Transverse colon (tissue), 4 donors: ENCODE data around the gene IPPK. TPM values are rescaled to one million over a fixed set of nuclear protein-coding genes. Genes with fewer than 3 reads are reported as not detected.

Experiments used
- DNase-seq: peaks from one replicate; pipeline ENCODE4 v3.0.0-alpha.2; 2019
- H3K27ac ChIP-seq, 4 donors: fragments of 200-600 bp; sonication (generic); 2 replicates each; pipeline ENCODE4 v1.5.1; 2016 to 2018; ENCODE audit warnings: inconsistent platforms in 4 of 4
- H3K27me3 ChIP-seq: fragments of 200-600 bp; sonication (generic); 2 replicates; pipeline ENCODE4 v1.5.1; 2017; ENCODE audit warnings: inconsistent platforms
- H3K36me3 ChIP-seq, 4 donors: fragments of 200-600 bp; sonication (generic); 2 replicates each; pipeline ENCODE4 v1.5.1; 2017 to 2019; ENCODE audit warnings: inconsistent platforms in 4 of 4
- H3K4me1 ChIP-seq, 4 donors: fragments of 200-600 bp; sonication (generic); 2 replicates each; pipeline ENCODE4 v1.5.1; 2017 to 2020; ENCODE audit warnings: inconsistent platforms in 4 of 4
- H3K4me3 ChIP-seq, 4 donors: fragments of 200-600 bp; sonication (generic); 1 replicate in 1 of 4; 2 replicates in 3 of 4; pipeline versions ENCODE4 v1.5.1 to v1.6.1; 2017 to 2019; ENCODE audit warnings: inconsistent platforms in 4 of 4
- H3K9me3 ChIP-seq, 2 donors: fragments of 200-600 bp; sonication (generic); 2 replicates each; pipeline ENCODE4 v1.5.1; 2017 to 2019; ENCODE audit warnings: inconsistent platforms in 2 of 2
- CTCF ChIP-seq, 5 experiments: fragments of 200-600 bp in 3 of 5; fragments of 450-650 bp in 2 of 5; sonication (generic) in 3 of 5; IDR thresholded peaks; 1 replicate in 2 of 5; 2 replicates in 3 of 5; pipeline ENCODE4 v1.5.1; 2016 to 2017; ENCODE audit warnings: antibody characterized with exemption in 5 of 5, inconsistent platforms in 3 of 5, mild to moderate bottlenecking in 2 of 5, moderate library complexity in 1 of 5
- EP300 ChIP-seq: sonication (generic); formaldehyde crosslinking; IDR thresholded peaks from one replicate; pipeline ENCODE4 v1.6.1; 2017; ENCODE audit warnings: antibody characterized with exemption, low read depth
- POLR2A ChIP-seq: fragments of 450-650 bp; IDR thresholded peaks from one replicate; pipeline ENCODE4 v1.6.1; 2016; ENCODE audit warnings: antibody characterized with exemption, mild to moderate bottlenecking, moderate library complexity
- POLR2AphosphoS5 ChIP-seq, 3 donors: sonication (generic); formaldehyde crosslinking; IDR thresholded peaks; one replicate each; pipeline ENCODE4 v1.6.1; 2016; ENCODE audit warnings: antibody characterized with exemption in 3 of 3
- WGBS, 2 donors: methylation state at CpG; one replicate each; pipeline ENCODE4 v1.1.5; 2018; ENCODE audit warnings: low coverage in 1 of 2; 5-methylcytosine and 5-hydroxymethylcytosine counted together
- in situ Hi-C, 4 donors: fragments of 200-750 bp; cut with MboI; loops; one replicate each; pipeline versions ENCODE4 v1.15.0 to v1.15.1; 2017; ENCODE audit warnings: low sequenced_read_pairs in 3 of 4, low pct_ligation_motif_present in 1 of 4, low pct_unique_long_range_greater_than_20kb in 1 of 4
- intact Hi-C: fragments of 100-400 bp; cut with DNase I; formaldehyde crosslinking; loops from one replicate; pipeline ENCODE4 v1.15.1; 2023; ENCODE audit warnings: low total_unique reads
- total RNA-seq, 4 donors: library from RNA; depleted of rRNA; stranded (reverse); fragments of >200 nt; gene quantifications; one replicate each; pipeline ENCODE4 v1.1.0, GENCODE V29; 2016

Gene IPPK
- total RNA-seq, 4 donors from 2014 or later = 6.2 to 12.2 (median 10.1) TPM

DNA sequence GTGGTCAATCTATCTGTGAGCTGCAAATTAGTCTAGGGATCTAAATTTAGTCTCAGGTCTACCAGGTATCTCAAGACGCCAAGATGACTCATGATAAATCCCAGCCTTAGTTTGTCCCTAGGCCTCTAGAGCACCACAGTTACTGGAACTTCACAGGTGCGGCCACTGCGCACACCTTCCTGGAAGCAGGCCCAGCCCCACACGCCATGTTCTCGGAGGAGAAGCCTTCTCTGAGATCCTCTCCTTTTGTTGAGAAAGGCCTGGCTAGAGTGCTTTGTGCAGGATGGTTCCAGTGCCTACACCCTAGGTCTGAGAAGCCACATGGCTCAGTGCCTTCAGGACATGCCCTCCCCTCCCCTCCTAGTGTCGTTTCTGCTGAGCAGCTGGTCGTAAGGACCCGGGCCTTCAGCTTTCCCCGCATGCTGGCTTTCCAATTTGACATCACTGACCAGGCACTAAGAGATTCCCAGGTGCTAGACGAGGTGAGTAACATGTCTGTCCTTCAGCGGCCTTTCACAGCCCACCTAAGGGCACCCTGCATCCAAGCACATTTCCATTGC is 51.9 kb downstream of the IPPK start:
- 89 to 100% methylated on average over 1 to 11 of the region's 11 CpGs for WGBS, 2 donors
- H3K4me3 ChIP-seq = no peak overlapping the region
- no peaks in the 10 kb centered on the region for H3K27me3 ChIP-seq
- no peak for TF ChIP-seq EP300
- no peaks in the 10 kb centered on the region for H3K9me3 ChIP-seq
- no peak for DNase-seq
- intact Hi-C loops = loop anchor here (10.0 kb wide), 1 partner anchor 113 kb away; no protein-coding TSS in a partner anchor
- peak overlapping the region; percentile 61 to 87 (median 73) for H3K27ac ChIP-seq
- in situ Hi-C loops = no loop called here
- peaks cover 0 to 42% (median 7%) of the 10 kb centered on the region in 4 donors for H3K4me1 ChIP-seq
- no peaks in the 10 kb centered on the region for H3K36me3 ChIP-seq

- intact Hi-C loops (loop anchor here (10.0 kb wide), 1 partner anchor 113 kb away; no protein-coding TSS in a partner anchor), in situ Hi-C loops (no loop called here)
- Histone ChIP-seq H3K9me3 (no peaks in the 10 kb centered on the region), H3K27ac (peak overlapping the region; percentile 61 to 87 (median 73)), H3K4me3 (no peak overlapping the region), H3K36me3 (no peaks in the 10 kb centered on the region), H3K4me1 (peaks cover 0 to 42% (median 7%) of the 10 kb centered on the region in 4 donors), H3K27me3 (no peaks in the 10 kb centered on the region)
- WGBS, 2 donors = 96% methylated on average over 11 of the region's 11 CpGs; no CpG with 5 or more reads in 1 of the 2 donors
- DNase-seq = no peak
- TF ChIP-seq CTCF (IDR thresholded peaks at IDR 0.05) = no peak
- TF ChIP-seq POLR2A = no peak
- TF ChIP-seq EP300 = no peak
- TF ChIP-seq POLR2AphosphoS5 (IDR thresholded peaks at IDR 0.05) = no peak
These were observed 52.6 kb downstream of the IPPK start for GRCh38 chr9:92617195-92617813.

DNA sequence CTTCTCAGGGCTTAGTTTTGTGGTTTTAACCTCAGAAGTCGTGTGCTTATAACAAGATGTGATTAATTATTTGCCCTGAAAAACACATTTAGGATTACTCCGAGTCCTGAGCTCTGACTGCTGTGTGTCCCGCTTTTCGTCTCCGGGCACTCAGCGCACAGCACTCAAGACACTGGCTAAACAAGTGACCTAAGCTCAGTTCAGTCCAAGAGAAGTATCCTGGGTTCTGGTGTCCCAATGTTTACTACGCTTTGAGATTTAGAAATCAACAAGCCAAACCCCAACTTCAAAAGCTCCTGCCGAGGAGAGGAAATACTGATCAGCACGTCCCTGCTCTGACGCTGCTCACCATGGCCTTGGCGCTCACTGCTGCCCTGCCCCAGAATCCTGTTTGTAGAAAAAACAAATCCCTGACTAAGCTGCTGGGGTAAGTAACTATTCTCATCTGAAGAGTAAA is 53.2 kb downstream of the IPPK start:
- Histone ChIP-seq H3K27me3 (no peaks in the 10 kb centered on the region), H3K4me3 (no peak overlapping the region), H3K36me3 (no peaks in the 10 kb centered on the region), H3K4me1 (peaks cover 0 to 42% (median 7%) of the 10 kb centered on the region in 4 donors), H3K27ac (peak overlapping the region; percentile 61 to 87 (median 73)), H3K9me3 (no peaks in the 10 kb centered on the region)
- TF ChIP-seq POLR2AphosphoS5 (IDR thresholded peaks at IDR 0.05) (peak in 1 of 3 donors; percentile 30), POLR2A (no peak), CTCF (IDR thresholded peaks at IDR 0.05) (no peak), EP300 (no peak)
- 52 to 59% methylated on average over 6 to 11 of the region's 11 CpGs for WGBS, 2 donors
- intact Hi-C loops (loop anchor here (10.0 kb wide), 1 partner anchor 112 kb away; no protein-coding TSS in a partner anchor), in situ Hi-C loops (no loop called here)
- DNase-seq = no peak

GRCh38 chr9:92616199-92616641 is 53.7 kb downstream of the IPPK start:
- WGBS, 2 donors = 69 to 74% methylated on average over 5 to 11 of the region's 11 CpGs
- intact Hi-C loops (loop anchor here (10.0 kb wide), 1 partner anchor 111 kb away; no protein-coding TSS in a partner anchor), in situ Hi-C loops (no loop called here)
- DNase-seq = no peak
- Histone ChIP-seq H3K27ac (peak overlapping the region; percentile 61 to 87 (median 73)), H3K4me1 (peaks cover 0 to 45% (median 7%) of the 10 kb centered on the region in 4 donors), H3K4me3 (no peak overlapping the region), H3K27me3 (no peaks in the 10 kb centered on the region), H3K9me3 (no peaks in the 10 kb centered on the region), H3K36me3 (no peaks in the 10 kb centered on the region)
- TF ChIP-seq EP300 = no peak
- peak in 1 of 3 donors; percentile 6 for TF ChIP-seq POLR2AphosphoS5 (IDR thresholded peaks at IDR 0.05)
- TF ChIP-seq POLR2A = no peak

GRCh38 chr9:92615790-92616189 is 54.1 kb downstream of the IPPK start:
- WGBS, 2 donors = 88 to 92% methylated on average over 10 to 13 of the region's 13 CpGs
- in situ Hi-C loops = no loop called here
- no peaks in the 10 kb centered on the region for H3K9me3 ChIP-seq

More at GRCh38 chr9:92615790-92616189, 54.1 kb downstream of the IPPK start:
- H3K27me3 ChIP-seq = no peaks in the 10 kb centered on the region
- no peaks in the 10 kb centered on the region for H3K36me3 ChIP-seq
- intact Hi-C loops = loop anchor here (10.0 kb wide), 1 partner anchor 111 kb away; no protein-coding TSS in a partner anchor
- no peak for TF ChIP-seq POLR2AphosphoS5 (IDR thresholded peaks at IDR 0.05)
- no peak for TF ChIP-seq POLR2A
- TF ChIP-seq CTCF (IDR thresholded peaks at IDR 0.05) = no peak
- no peak for TF ChIP-seq EP300
- H3K27ac ChIP-seq = peak overlapping the region; percentile 61 to 87 (median 73)
- peaks cover 0 to 45% (median 7%) of the 10 kb centered on the region in 4 donors for H3K4me1 ChIP-seq
- no peak for DNase-seq
- H3K4me3 ChIP-seq = no peak overlapping the region
